Testis (tissue), 2 donors: Measurements from ENCODE around the gene ZNF443.

ENCODE experiments used
- CTCF ChIP-seq, 3 experiments: fragments of 450-650 bp in 2 of 3; fragments of 200-600 bp in 1 of 3; sonication (generic) in 1 of 3; IDR thresholded peaks; one replicate each; pipeline ENCODE4 v1.5.1; 2016 to 2019; ENCODE audit warnings: antibody characterized with exemption in 3 of 3, mild to moderate bottlenecking in 2 of 3, moderate library complexity in 1 of 3
- POLR2A ChIP-seq: fragments of 450-650 bp; IDR thresholded peaks from one replicate; pipeline ENCODE4 v1.6.1; 2017; ENCODE audit warnings: antibody characterized with exemption, mild to moderate bottlenecking, moderate library complexity

DNA sequence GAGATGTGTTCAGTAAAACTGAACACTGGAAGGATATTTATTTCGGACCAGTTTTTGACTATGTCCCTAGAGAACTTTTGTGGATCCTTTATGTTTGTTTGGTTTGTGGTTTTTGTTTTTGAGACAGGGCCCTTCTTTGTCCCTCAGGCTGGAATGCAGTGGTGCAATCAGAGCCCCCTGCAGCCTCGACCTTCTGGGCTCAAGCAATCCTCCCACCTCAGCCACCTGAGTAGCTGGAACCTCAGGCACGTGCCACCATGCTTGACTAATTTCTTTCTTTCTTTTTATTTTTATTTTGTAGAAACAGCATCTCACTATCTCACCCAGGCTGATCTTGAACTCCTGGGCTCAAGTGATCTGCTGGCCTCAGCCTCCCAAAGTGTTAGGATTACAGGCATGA is 44.8 kb upstream of the ZNF443 start:
- TF ChIP-seq CTCF (IDR thresholded peaks at IDR 0.05) (no peak), POLR2A (no peak)
